OCI-LY7 (cell line): ENCODE results near the gene PCARE. TPM values are rescaled to one million over a fixed set of nuclear protein-coding genes. Genes with fewer than 3 reads are reported as not detected.

Source experiments
- BruUV-seq: library from RNA; stranded (reverse); fragments of 400-500 nt; replicated peaks from 2 replicates; lab custom pipeline; 2021; lab: Mats Ljungman, UMichigan
- CTCF ChIA-PET: fragments of 300-600 bp; sonication (Branson Sonifier 250); formaldehyde crosslinking; loops from one replicate; lab custom pipeline; 2022; ENCODE audit warnings: antibody characterized with exemption; ENCODE audit not compliant: unreplicated experiment; lab: Charles Lee
- POLR2A ChIA-PET: fragments of 300-600 bp; sonication (Branson Sonifier 250); formaldehyde crosslinking; loops from one replicate; lab custom pipeline; 2022; ENCODE audit warnings: antibody characterized with exemption; lab: Charles Lee
- DNase-seq: peaks from one replicate; pipeline ENCODE4 v3.0.0-alpha.2; 2015; ENCODE audit warnings: low spot score
- H2AFZ ChIP-seq: fragments of 200-600 bp; sonication (generic), shearing (Covaris generic); 2 replicates; pipeline ENCODE4 v1.6.1; 2014; ENCODE audit warnings: mild to moderate bottlenecking, antibody characterized with exemption, low read length, moderate library complexity
- H3K27ac ChIP-seq: fragments of 200-600 bp; sonication (generic); 2 replicates; pipeline ENCODE4 v1.5.1; 2014; ENCODE audit warnings: mixed run types, low read depth, mild to moderate bottlenecking, moderate library complexity, low read length, inconsistent platforms; ENCODE audit not compliant: poor library complexity, severe bottlenecking
- H3K36me3 ChIP-seq: fragments of 200-600 bp; sonication (generic); 2 replicates; pipeline ENCODE4 v1.6.1; 2014; ENCODE audit warnings: mild to moderate bottlenecking, antibody characterized with exemption, low read length, moderate library complexity, mixed read lengths; ENCODE audit not compliant: insufficient read depth
- H3K4me1 ChIP-seq: fragments of 200-600 bp; sonication (generic); 2 replicates; pipeline ENCODE4 v1.5.1; 2014; ENCODE audit warnings: mild to moderate bottlenecking, low read length; ENCODE audit not compliant: insufficient read depth, poor library complexity, severe bottlenecking
- H3K4me2 ChIP-seq: fragments of 200-600 bp; sonication (generic); 2 replicates; pipeline ENCODE4 v1.6.1; 2014; ENCODE audit warnings: mild to moderate bottlenecking, low read length
- H3K4me3 ChIP-seq: fragments of 200-600 bp; sonication (generic); 2 replicates; pipeline ENCODE4 v1.5.1; 2014; ENCODE audit warnings: mild to moderate bottlenecking, low read depth, low read length; ENCODE audit not compliant: poor library complexity, severe bottlenecking
- H3K79me2 ChIP-seq: fragments of 200-600 bp; sonication (generic); 2 replicates; pipeline ENCODE4 v1.6.1; 2016; ENCODE audit warnings: low read depth, mild to moderate bottlenecking, low read length, moderate library complexity, mixed read lengths; ENCODE audit not compliant: insufficient read depth
- H3K9me2 ChIP-seq: fragments of 200-600 bp; sonication (generic); 2 replicates; pipeline ENCODE4 v1.6.1; 2016; ENCODE audit warnings: mild to moderate bottlenecking, low read length, mixed read lengths; ENCODE audit not compliant: insufficient read depth
- H3K9me3 ChIP-seq: fragments of 200-600 bp; sonication (generic); 2 replicates; pipeline ENCODE4 v1.6.1; 2014; ENCODE audit warnings: mild to moderate bottlenecking, mixed run types, low read length, mixed read lengths
- H4K20me1 ChIP-seq: fragments of 200-600 bp; sonication (generic); 2 replicates; pipeline ENCODE4 v1.6.1; 2014; ENCODE audit warnings: mild to moderate bottlenecking, antibody characterized with exemption, low read length, moderate library complexity, mixed read lengths; ENCODE audit not compliant: insufficient read depth
- CTCF ChIP-seq: fragments of 200-600 bp; sonication (generic); conservative IDR thresholded peaks from 2 replicates; pipeline ENCODE4 v1.5.1; 2014; ENCODE audit warnings: mild to moderate bottlenecking, antibody characterized with exemption, low read length, moderate library complexity, mixed read lengths
- EZH2phosphoT487 ChIP-seq: fragments of 200-600 bp; sonication (generic); IDR thresholded peaks from 2 replicates; pipeline ENCODE4 v1.6.1; 2018; ENCODE audit warnings: low read depth, borderline replicate concordance, mild to moderate bottlenecking, mixed run types, antibody characterized with exemption, low read length, moderate library complexity, mixed read lengths
- intact Hi-C: fragments of 100-400 bp; cut with micrococcal nuclease; formaldehyde crosslinking; loops from one replicate; pipeline ENCODE4 v1.10.0; 2022; ENCODE audit not compliant: unreplicated experiment
- total RNA-seq, 2 experiments: library from RNA; depleted of rRNA in 1 of 2; stranded (reverse); fragments of >200 nt in 1 of 2; shearing (Covaris generic) in 1 of 2; gene quantifications; 2 replicates each; pipeline ENCODE4 v1.2.3, GENCODE V29; 2014 to 2022

The PCARE gene
- total RNA-seq, 2 experiments from 2014 or later: not detected

- CTCF ChIA-PET: no interaction called here
- intact Hi-C loops: no loop called here
- H3K27ac ChIP-seq: no peak overlapping the region
- no peak overlapping the region for H2AFZ ChIP-seq
- H4K20me1 ChIP-seq: no peaks in the 10 kb centered on the region
- no peaks in the 10 kb centered on the region for H3K9me2 ChIP-seq
- no peak overlapping the region for H3K4me3 ChIP-seq
- H3K4me2 ChIP-seq: no peak overlapping the region
- POLR2A ChIA-PET: interaction anchor here (0.6 to 0.8 kb wide), 3 partner anchors 10 to 170 kb away, joined by 3 to 4 read pairs (median 3); no protein-coding TSS in a partner anchor
- no TSS peak for BruUV-seq
- no peaks in the 10 kb centered on the region for H3K9me3 ChIP-seq
- H3K36me3 ChIP-seq: no peaks in the 10 kb centered on the region
- no peak for DNase-seq
- no peaks in the 10 kb centered on the region for H3K4me1 ChIP-seq
- TF ChIP-seq EZH2phosphoT487 (no peak), CTCF (no peak)
- H3K79me2 ChIP-seq: no peaks in the 10 kb centered on the region
Measured at GRCh38 chr2:29106980-29107388, 32.7 kb upstream of the PCARE start.

GRCh38 chr2:29106256-29106655 lies 31.9 kb upstream of the PCARE start:
- no peak for TF ChIP-seq EZH2phosphoT487
- TF ChIP-seq CTCF: no peak
- no peaks in the 10 kb centered on the region for H3K9me2 ChIP-seq
- H3K27ac ChIP-seq: no peak overlapping the region
- H3K4me1 ChIP-seq: no peaks in the 10 kb centered on the region
- H4K20me1 ChIP-seq: no peaks in the 10 kb centered on the region
- H3K9me3 ChIP-seq: no peaks in the 10 kb centered on the region
- H3K79me2 ChIP-seq: no peaks in the 10 kb centered on the region
- no peak overlapping the region for H2AFZ ChIP-seq
- CTCF ChIA-PET: no interaction called here
- no peaks in the 10 kb centered on the region for H3K36me3 ChIP-seq
- POLR2A ChIA-PET: interaction anchor here (0.6 to 0.8 kb wide), 2 partner anchors 11 to 106 kb away, joined by 3 to 4 read pairs; no protein-coding TSS in a partner anchor
- no peak overlapping the region for H3K4me3 ChIP-seq
- no peak overlapping the region for H3K4me2 ChIP-seq
- no peak for DNase-seq
- intact Hi-C loops: no loop called here
- BruUV-seq: no TSS peak

- no peak for DNase-seq
- Histone ChIP-seq H3K79me2 (no peaks in the 10 kb centered on the region), H3K4me1 (no peaks in the 10 kb centered on the region), H3K36me3 (no peaks in the 10 kb centered on the region), H3K27ac (no peak overlapping the region), H3K4me2 (no peak overlapping the region), H3K4me3 (no peak overlapping the region), H3K9me2 (no peaks in the 10 kb centered on the region), H4K20me1 (no peaks in the 10 kb centered on the region), H3K9me3 (no peaks in the 10 kb centered on the region), H2AFZ (no peak overlapping the region)
- no peak for TF ChIP-seq EZH2phosphoT487
- TF ChIP-seq CTCF: no peak
- POLR2A ChIA-PET: interaction anchor here (0.8 kb wide), 1 partner anchor 41 kb away, joined by 3 read pairs; no protein-coding TSS in a partner anchor
- intact Hi-C loops: no loop called here
- CTCF ChIA-PET: interaction anchor here (0.6 kb wide), 1 partner anchor 698 kb away, joined by 3 read pairs; no protein-coding TSS in a partner anchor
- BruUV-seq: no TSS peak
Measured at GRCh38 chr2:29105375-29105774, 31.1 kb upstream of the PCARE start.
